SK-N-SH (cell line): ENCODE results near the gene BEND5. TPM values are rescaled to one million over a fixed set of nuclear protein-coding genes. Genes with fewer than 3 reads are reported as not detected.

Experiments
- CTCF ChIA-PET: fragments of 300-600, 350-600 bp; formaldehyde crosslinking; extraction: SDS; loops from one replicate; lab custom pipeline; 2021; lab: Yijun Ruan, JAX
- POLR2A ChIA-PET: fragments of 350-600 bp; sonication (Branson Sonifier 250); formaldehyde crosslinking; extraction: SDS; loops from one replicate; lab custom pipeline; 2020; ENCODE audit warnings: antibody characterized with exemption, inconsistent platforms; lab: Yijun Ruan, JAX
- DNase-seq: peaks from one replicate; pipeline ENCODE4 v3.0.0; 2012
- H2AFZ ChIP-seq: fragments of 200-600 bp; sonication (generic); 2 replicates; pipeline ENCODE4 v1.8.1; 2016; ENCODE audit warnings: antibody characterized with exemption, mild to moderate bottlenecking, low read depth
- H3F3A ChIP-seq: fragments of 200-600 bp; sonication (generic); replicated peaks from 2 replicates; pipeline ENCODE3; 2016; ENCODE audit warnings: antibody characterized with exemption, mild to moderate bottlenecking; ENCODE audit not compliant: insufficient read depth
- H3K27ac ChIP-seq, 2 experiments: fragments of 200-500 bp in 1 of 2; fragments of 200-600 bp in 1 of 2; sonication (Bioruptor generic) in 1 of 2; sonication (generic), shearing (Covaris generic) in 1 of 2; 2 replicates each; pipeline versions ENCODE4 v1.5.1 to v1.6.1; 2014 to 2016; ENCODE audit warnings: low read depth in 2 of 2, inconsistent platforms in 1 of 2, low read length in 1 of 2, mild to moderate bottlenecking in 1 of 2, mixed read lengths in 1 of 2
- H3K27me3 ChIP-seq: fragments of 200-600 bp; sonication (generic), shearing (Covaris generic); 2 replicates; pipeline ENCODE4 v1.6.1; 2016; ENCODE audit warnings: mixed run types; ENCODE audit not compliant: insufficient read depth
- H3K36me3 ChIP-seq, 2 experiments: fragments of 200-500 bp in 1 of 2; fragments of 200-600 bp in 1 of 2; sonication (Bioruptor generic) in 1 of 2; sonication (generic) in 1 of 2; replicated peaks in 1 of 2; 2 replicates each; pipeline versions ENCODE3 to v1.5.1; 2014 to 2016; ENCODE audit warnings: low read length in 1 of 2, mild to moderate bottlenecking in 1 of 2; ENCODE audit not compliant: insufficient read depth in 2 of 2, control insufficient read depth in 1 of 2
- H3K4me1 ChIP-seq, 2 experiments: fragments of 200-500 bp in 1 of 2; fragments of 200-600 bp in 1 of 2; sonication (Bioruptor generic) in 1 of 2; sonication (generic), shearing (Covaris generic) in 1 of 2; 2 replicates each; pipeline versions ENCODE4 v1.5.1 to v1.6.1; 2014 to 2016; ENCODE audit warnings: low read depth in 1 of 2, low read length in 1 of 2, mixed run types in 1 of 2; ENCODE audit not compliant: insufficient read depth in 2 of 2, control insufficient read depth in 1 of 2
- H3K4me2 ChIP-seq: fragments of 200-600 bp; sonication (generic), shearing (Covaris generic); 2 replicates; pipeline ENCODE4 v1.6.1; 2017; ENCODE audit warnings: mixed run types
- H3K4me3 ChIP-seq, 2 experiments: fragments of 200-500 bp in 1 of 2; fragments of 200-600 bp in 1 of 2; sonication (Bioruptor generic) in 1 of 2; sonication (generic), shearing (Covaris generic) in 1 of 2; 2 replicates each; pipeline versions ENCODE4 v1.5.1 to v1.8.1; 2014 to 2016; ENCODE audit warnings: low read depth in 2 of 2, inconsistent platforms in 1 of 2, low read length in 1 of 2, mild to moderate bottlenecking in 1 of 2, mixed read lengths in 1 of 2, moderate library complexity in 1 of 2
- H3K79me2 ChIP-seq: fragments of 200-600 bp; sonication (generic); 2 replicates; pipeline ENCODE4 v1.8.1; 2017; ENCODE audit warnings: mild to moderate bottlenecking; ENCODE audit not compliant: insufficient read depth
- H3K9ac ChIP-seq: fragments of 200-600 bp; sonication (generic); 2 replicates; pipeline ENCODE4 v1.6.1; 2017; ENCODE audit warnings: mixed run types
- H3K9me2 ChIP-seq: fragments of 200-600 bp; sonication (generic); 2 replicates; pipeline ENCODE4 v1.6.1; 2017; ENCODE audit warnings: mixed run types
- H3K9me3 ChIP-seq: fragments of 200-600 bp; sonication (generic); 2 replicates; pipeline ENCODE4 v1.6.1; 2017; ENCODE audit warnings: mixed run types, mild to moderate bottlenecking, moderate library complexity
- H4K20me1 ChIP-seq: fragments of 200-600 bp; sonication (generic); 2 replicates; pipeline ENCODE4 v1.6.1; 2017; ENCODE audit warnings: mild to moderate bottlenecking, mixed run types; ENCODE audit not compliant: insufficient read depth
- CHD2 ChIP-seq: fragments of 150-350 bp; IDR thresholded peaks from 2 replicates; pipeline ENCODE4 v1.6.1; 2018; ENCODE audit warnings: low read length; ENCODE audit not compliant: partially characterized antibody
- ELF1 ChIP-seq: IDR thresholded peaks from 2 replicates; pipeline ENCODE4 v1.4.0; 2012
- EP300 ChIP-seq, 2 experiments: IDR thresholded peaks; 2 replicates each; pipeline versions ENCODE4 v1.4.0 to v1.6.1; 2012; ENCODE audit warnings: borderline replicate concordance in 1 of 2, low read depth in 1 of 2, low read length in 1 of 2
- FOXJ3 ChIP-seq: sonication (generic); formaldehyde crosslinking; IDR thresholded peaks from 2 replicates; pipeline ENCODE4 v1.5.1; 2020; ENCODE audit warnings: mild to moderate bottlenecking, missing genetic modification reagents
- FOXM1 ChIP-seq: IDR thresholded peaks from 2 replicates; pipeline ENCODE4 v1.4.0; 2012; ENCODE audit warnings: low read depth, mild to moderate bottlenecking
- GATA2 ChIP-seq: sonication (generic); formaldehyde crosslinking; IDR thresholded peaks from 2 replicates; pipeline ENCODE4 v1.5.0; 2020; ENCODE audit warnings: mild to moderate bottlenecking, missing genetic modification reagents
- JUND ChIP-seq: IDR thresholded peaks from 2 replicates; pipeline ENCODE4 v1.4.0; 2012
- MEF2A ChIP-seq: IDR thresholded peaks from 2 replicates; pipeline ENCODE4 v1.4.0; 2012; ENCODE audit warnings: low read depth, borderline replicate concordance
- MXI1 ChIP-seq: IDR thresholded peaks from 2 replicates; pipeline ENCODE4 v1.6.1; 2012; ENCODE audit warnings: mild to moderate bottlenecking, low read depth, low read length, improper control_type of control experiment
- RCOR1 ChIP-seq: fragments of 150-350 bp; IDR thresholded peaks from 2 replicates; pipeline ENCODE4 v1.6.1; 2017; ENCODE audit warnings: antibody characterized with exemption, low read length
- RFX5 ChIP-seq: IDR thresholded peaks from 2 replicates; pipeline ENCODE4 v1.6.1; 2012; ENCODE audit warnings: mild to moderate bottlenecking, improper control_type of control experiment, low read length
- RXRA ChIP-seq: IDR thresholded peaks from 2 replicates; pipeline ENCODE4 v1.4.0; 2012; ENCODE audit warnings: low read depth, mild to moderate bottlenecking, borderline replicate concordance
- SMC3 ChIP-seq: IDR thresholded peaks from 2 replicates; pipeline ENCODE4 v1.6.1; 2012; ENCODE audit warnings: low read depth, low read length, improper control_type of control experiment
- TCF12 ChIP-seq: IDR thresholded peaks from 2 replicates; pipeline ENCODE4 v1.4.0; 2012
- YY1 ChIP-seq: IDR thresholded peaks from 2 replicates; pipeline ENCODE4 v1.4.0; 2012; ENCODE audit warnings: low read depth, mild to moderate bottlenecking
- WGBS: methylation state at CpG from one replicate; pipeline ENCODE4 v1.1.6; 2017; ENCODE audit warnings: low lambda C conversion rate; 5-methylcytosine and 5-hydroxymethylcytosine counted together
- polyA plus RNA-seq, 3 experiments: library from polyadenylated mRNA; depleted of rRNA; stranded (reverse); fragments of >200 nt; gene quantifications; 2 replicates each; pipeline ENCODE4 v1.2.3, GENCODE V29; 2012
- TF ChIP-seq, protein P1 (sequence below): IDR thresholded peaks from 2 replicates; pipeline ENCODE4 v1.6.1; 2012; ENCODE audit warnings: mild to moderate bottlenecking, low read depth, low read length, moderate library complexity
- TF ChIP-seq, protein P2 (sequence below): fragments of 200-600 bp; sonication (generic); IDR thresholded peaks from 2 replicates; pipeline ENCODE4 v1.6.1; 2017; ENCODE audit warnings: antibody characterized with exemption, mild to moderate bottlenecking, moderate library complexity
- TF ChIP-seq, protein P3 (sequence below): IDR thresholded peaks from 2 replicates; pipeline ENCODE4 v1.4.0; 2012; ENCODE audit warnings: low read depth
- TF ChIP-seq, protein P4 (sequence below): fragments of 150-350 bp; IDR thresholded peaks from 2 replicates; pipeline ENCODE4 v1.6.1; 2017; ENCODE audit warnings: antibody characterized with exemption, low read length, low read depth, borderline replicate concordance
- TF ChIP-seq, protein P5 (sequence below): IDR thresholded peaks from 2 replicates; pipeline ENCODE4 v1.4.0; 2012; ENCODE audit warnings: low read depth, borderline replicate concordance

BEND5 gene
- polyA plus RNA-seq, 1 of the 3 experiments (the other 2 are of a cell fraction) = 5.6 TPM

DNA sequence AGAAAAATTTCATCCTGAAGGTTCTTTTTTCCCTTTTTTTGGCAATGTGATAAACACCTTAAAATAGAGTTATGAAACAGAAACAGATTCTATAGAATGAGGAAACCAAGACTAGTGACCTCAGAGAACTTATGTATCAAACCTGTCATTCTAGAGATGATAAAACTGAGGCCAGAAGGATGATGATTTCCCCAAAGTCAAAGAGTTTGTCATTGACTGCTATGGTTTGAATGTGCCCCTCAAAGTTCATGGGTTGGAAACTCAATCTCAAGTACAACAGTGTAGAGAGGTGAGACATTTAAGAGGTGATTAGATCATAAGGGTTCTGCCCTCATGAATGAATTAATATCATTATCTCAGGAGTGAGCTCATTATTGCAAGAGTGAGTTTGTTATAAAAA is 13.7 kb upstream of the BEND5 start:
- Histone ChIP-seq H3F3A (no peaks in the 10 kb centered on the region), H3K36me3 (no peaks in the 10 kb centered on the region), H3K4me2 (no peak overlapping the region), H3K4me3 (no peak overlapping the region), H2AFZ (no peak overlapping the region), H3K4me1 (no peaks in the 10 kb centered on the region), H3K9ac (no peak overlapping the region), H3K9me2 (no peaks in the 10 kb centered on the region), H3K27ac (no peak overlapping the region), H3K27me3 (no peaks in the 10 kb centered on the region)
- ChIA-PET POLR2A (no interaction called here), CTCF (interaction anchor here (1.4 kb wide), 1 partner anchor 27 kb away, joined by 3 read pairs; no protein-coding TSS in a partner anchor)
- DNase-seq = no peak
- TF ChIP-seq ELF1 (no peak), MEF2A (no peak), RCOR1 (no peak), FOXM1 (no peak), MXI1 (no peak), EP300 (IDR thresholded peaks at IDR 0.05; ENCODE audit: borderline replicate concordance in 1 of 2, low read depth in 1 of 2, low read length in 1 of 2) (no peak)
- TF ChIP-seq, protein P1, sequence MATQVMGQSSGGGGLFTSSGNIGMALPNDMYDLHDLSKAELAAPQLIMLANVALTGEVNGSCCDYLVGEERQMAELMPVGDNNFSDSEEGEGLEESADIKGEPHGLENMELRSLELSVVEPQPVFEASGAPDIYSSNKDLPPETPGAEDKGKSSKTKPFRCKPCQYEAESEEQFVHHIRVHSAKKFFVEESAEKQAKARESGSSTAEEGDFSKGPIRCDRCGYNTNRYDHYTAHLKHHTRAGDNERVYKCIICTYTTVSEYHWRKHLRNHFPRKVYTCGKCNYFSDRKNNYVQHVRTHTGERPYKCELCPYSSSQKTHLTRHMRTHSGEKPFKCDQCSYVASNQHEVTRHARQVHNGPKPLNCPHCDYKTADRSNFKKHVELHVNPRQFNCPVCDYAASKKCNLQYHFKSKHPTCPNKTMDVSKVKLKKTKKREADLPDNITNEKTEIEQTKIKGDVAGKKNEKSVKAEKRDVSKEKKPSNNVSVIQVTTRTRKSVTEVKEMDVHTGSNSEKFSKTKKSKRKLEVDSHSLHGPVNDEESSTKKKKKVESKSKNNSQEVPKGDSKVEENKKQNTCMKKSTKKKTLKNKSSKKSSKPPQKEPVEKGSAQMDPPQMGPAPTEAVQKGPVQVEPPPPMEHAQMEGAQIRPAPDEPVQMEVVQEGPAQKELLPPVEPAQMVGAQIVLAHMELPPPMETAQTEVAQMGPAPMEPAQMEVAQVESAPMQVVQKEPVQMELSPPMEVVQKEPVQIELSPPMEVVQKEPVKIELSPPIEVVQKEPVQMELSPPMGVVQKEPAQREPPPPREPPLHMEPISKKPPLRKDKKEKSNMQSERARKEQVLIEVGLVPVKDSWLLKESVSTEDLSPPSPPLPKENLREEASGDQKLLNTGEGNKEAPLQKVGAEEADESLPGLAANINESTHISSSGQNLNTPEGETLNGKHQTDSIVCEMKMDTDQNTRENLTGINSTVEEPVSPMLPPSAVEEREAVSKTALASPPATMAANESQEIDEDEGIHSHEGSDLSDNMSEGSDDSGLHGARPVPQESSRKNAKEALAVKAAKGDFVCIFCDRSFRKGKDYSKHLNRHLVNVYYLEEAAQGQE = no peak
- TF ChIP-seq, protein P2, sequence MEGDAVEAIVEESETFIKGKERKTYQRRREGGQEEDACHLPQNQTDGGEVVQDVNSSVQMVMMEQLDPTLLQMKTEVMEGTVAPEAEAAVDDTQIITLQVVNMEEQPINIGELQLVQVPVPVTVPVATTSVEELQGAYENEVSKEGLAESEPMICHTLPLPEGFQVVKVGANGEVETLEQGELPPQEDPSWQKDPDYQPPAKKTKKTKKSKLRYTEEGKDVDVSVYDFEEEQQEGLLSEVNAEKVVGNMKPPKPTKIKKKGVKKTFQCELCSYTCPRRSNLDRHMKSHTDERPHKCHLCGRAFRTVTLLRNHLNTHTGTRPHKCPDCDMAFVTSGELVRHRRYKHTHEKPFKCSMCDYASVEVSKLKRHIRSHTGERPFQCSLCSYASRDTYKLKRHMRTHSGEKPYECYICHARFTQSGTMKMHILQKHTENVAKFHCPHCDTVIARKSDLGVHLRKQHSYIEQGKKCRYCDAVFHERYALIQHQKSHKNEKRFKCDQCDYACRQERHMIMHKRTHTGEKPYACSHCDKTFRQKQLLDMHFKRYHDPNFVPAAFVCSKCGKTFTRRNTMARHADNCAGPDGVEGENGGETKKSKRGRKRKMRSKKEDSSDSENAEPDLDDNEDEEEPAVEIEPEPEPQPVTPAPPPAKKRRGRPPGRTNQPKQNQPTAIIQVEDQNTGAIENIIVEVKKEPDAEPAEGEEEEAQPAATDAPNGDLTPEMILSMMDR = no peak
- TF ChIP-seq, protein P3, sequence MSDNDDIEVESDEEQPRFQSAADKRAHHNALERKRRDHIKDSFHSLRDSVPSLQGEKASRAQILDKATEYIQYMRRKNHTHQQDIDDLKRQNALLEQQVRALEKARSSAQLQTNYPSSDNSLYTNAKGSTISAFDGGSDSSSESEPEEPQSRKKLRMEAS = no peak
- TF ChIP-seq, all 33 proteins: peak for 0
- Histone ChIP-seq H4K20me1 (no peaks in the 10 kb centered on the region), H3K9me3 (no peaks in the 10 kb centered on the region), H3K79me2 (no peaks in the 10 kb centered on the region)

DNA sequence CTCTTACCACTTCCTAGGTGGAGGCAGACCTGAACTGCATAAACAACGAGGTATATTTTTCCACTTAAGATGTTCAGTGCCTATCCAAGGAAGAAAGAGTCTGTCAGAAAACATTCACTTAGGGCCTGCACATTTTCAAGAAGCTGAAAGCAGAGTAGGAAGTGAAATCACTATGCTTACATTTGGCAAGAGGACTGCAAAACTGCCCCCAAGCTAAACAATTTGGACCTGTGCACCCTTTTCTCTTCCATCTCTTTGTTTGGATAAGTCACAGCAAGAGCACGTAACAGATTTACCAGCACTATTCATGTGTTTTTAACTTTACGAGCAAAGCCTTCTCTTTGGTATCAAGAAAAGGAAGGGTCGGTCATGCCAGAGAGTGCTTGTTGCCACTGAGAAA is 13.2 kb upstream of the BEND5 start:
- Histone ChIP-seq H3K4me3 (no peak overlapping the region), H3K4me2 (no peak overlapping the region), H3K9me3 (no peaks in the 10 kb centered on the region), H4K20me1 (no peaks in the 10 kb centered on the region), H3F3A (no peaks in the 10 kb centered on the region), H3K27ac (no peak overlapping the region), H3K27me3 (no peaks in the 10 kb centered on the region), H3K4me1 (no peaks in the 10 kb centered on the region), H3K79me2 (no peaks in the 10 kb centered on the region), H2AFZ (no peak overlapping the region), H3K36me3 (no peaks in the 10 kb centered on the region), H3K9me2 (no peaks in the 10 kb centered on the region), H3K9ac (no peak overlapping the region)
- WGBS = 78% methylated on average over 4 of the region's 4 CpGs
- ChIA-PET CTCF (interaction anchor here (1.4 kb wide), 1 partner anchor 27 kb away, joined by 3 read pairs; no protein-coding TSS in a partner anchor), POLR2A (no interaction called here)
- no peak for DNase-seq
- TF ChIP-seq CHD2 = no peak
- TF ChIP-seq RCOR1 = no peak
- TF ChIP-seq, protein P4, sequence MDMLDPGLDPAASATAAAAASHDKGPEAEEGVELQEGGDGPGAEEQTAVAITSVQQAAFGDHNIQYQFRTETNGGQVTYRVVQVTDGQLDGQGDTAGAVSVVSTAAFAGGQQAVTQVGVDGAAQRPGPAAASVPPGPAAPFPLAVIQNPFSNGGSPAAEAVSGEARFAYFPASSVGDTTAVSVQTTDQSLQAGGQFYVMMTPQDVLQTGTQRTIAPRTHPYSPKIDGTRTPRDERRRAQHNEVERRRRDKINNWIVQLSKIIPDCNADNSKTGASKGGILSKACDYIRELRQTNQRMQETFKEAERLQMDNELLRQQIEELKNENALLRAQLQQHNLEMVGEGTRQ = no peak
- TF ChIP-seq SMC3 = no peak
- no peak for TF ChIP-seq YY1
- TF ChIP-seq RFX5 = no peak
- TF ChIP-seq, protein P5, sequence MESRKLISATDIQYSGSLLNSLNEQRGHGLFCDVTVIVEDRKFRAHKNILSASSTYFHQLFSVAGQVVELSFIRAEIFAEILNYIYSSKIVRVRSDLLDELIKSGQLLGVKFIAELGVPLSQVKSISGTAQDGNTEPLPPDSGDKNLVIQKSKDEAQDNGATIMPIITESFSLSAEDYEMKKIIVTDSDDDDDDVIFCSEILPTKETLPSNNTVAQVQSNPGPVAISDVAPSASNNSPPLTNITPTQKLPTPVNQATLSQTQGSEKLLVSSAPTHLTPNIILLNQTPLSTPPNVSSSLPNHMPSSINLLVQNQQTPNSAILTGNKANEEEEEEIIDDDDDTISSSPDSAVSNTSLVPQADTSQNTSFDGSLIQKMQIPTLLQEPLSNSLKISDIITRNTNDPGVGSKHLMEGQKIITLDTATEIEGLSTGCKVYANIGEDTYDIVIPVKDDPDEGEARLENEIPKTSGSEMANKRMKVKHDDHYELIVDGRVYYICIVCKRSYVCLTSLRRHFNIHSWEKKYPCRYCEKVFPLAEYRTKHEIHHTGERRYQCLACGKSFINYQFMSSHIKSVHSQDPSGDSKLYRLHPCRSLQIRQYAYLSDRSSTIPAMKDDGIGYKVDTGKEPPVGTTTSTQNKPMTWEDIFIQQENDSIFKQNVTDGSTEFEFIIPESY = no peak
- TF ChIP-seq ELF1 = no peak
- TF ChIP-seq RXRA = no peak
- TF ChIP-seq TCF12 = no peak
- TF ChIP-seq FOXJ3 = no peak
- TF ChIP-seq MEF2A = no peak
- no peak for TF ChIP-seq JUND
- TF ChIP-seq GATA2 = no peak
